ENCODE results near the gene MLF1. TPM values are rescaled to one million over a fixed set of nuclear protein-coding genes. Genes with fewer than 3 reads are reported as not detected.

The MLF1 gene
- polyA plus RNA-seq, 1 donor from 2014 or later: 55.9 TPM

GRCh38 chr3:158600787-158601186 is 29.8 kb downstream of the MLF1 start:
- Histone ChIP-seq H3K9me3 (ENCODE audit: low read length) (no peaks in the 10 kb centered on the region), H3K79me2 (replicated peaks; ENCODE audit: insufficient read depth, low read length) (no peaks in the 10 kb centered on the region), H2AFZ (ENCODE audit: low read depth, low read length) (no peak overlapping the region), H3K36me3 (ENCODE audit: insufficient read depth, low read length) (no peaks in the 10 kb centered on the region), H4K20me1 (ENCODE audit: insufficient read depth) (no peaks in the 10 kb centered on the region), H3K27ac (ENCODE audit: low read length) (no peak overlapping the region), H3F3A (ENCODE audit: insufficient read depth, low read length, poor library complexity, severe bottlenecking) (no peaks in the 10 kb centered on the region), H3K4me2 (ENCODE audit: low read length) (no peak overlapping the region), H3K27me3 (ENCODE audit: insufficient read depth, low read depth, low read length) (no peaks in the 10 kb centered on the region), H3K9me2 (ENCODE audit: insufficient read depth, low read length) (no peaks in the 10 kb centered on the region), H3K9ac (ENCODE audit: low read length) (no peak overlapping the region), H3K4me3 (ENCODE audit: low read length) (no peak overlapping the region)
- TF ChIP-seq EZH2 (IDR thresholded peaks at IDR 0.05; ENCODE audit: borderline replicate concordance, insufficient read depth, low read length, poor library complexity, severe bottlenecking) (no peak), TAF1 (IDR thresholded peaks at IDR 0.05; ENCODE audit: low read depth) (no peak), RAD21 (conservative IDR thresholded peaks at IDR 0.05) (no peak), POLR2AphosphoS5 (IDR thresholded peaks at IDR 0.05) (no peak), CTCF (IDR thresholded peaks at IDR 0.05; ENCODE audit: poor library complexity, severe bottlenecking) (no peak), MXI1 (conservative IDR thresholded peaks at IDR 0.05; ENCODE audit: poor library complexity, severe bottlenecking) (no peak), REST (IDR thresholded peaks at IDR 0.05; ENCODE audit: borderline replicate concordance) (no peak)

GRCh38 chr3:158602227-158602626 is 31.2 kb downstream of the MLF1 start:
- no peaks in the 10 kb centered on the region for H3K79me2 ChIP-seq (replicated peaks; ENCODE audit: insufficient read depth, low read length)
- H3K9me2 ChIP-seq (ENCODE audit: insufficient read depth, low read length): no peaks in the 10 kb centered on the region
- H3K9ac ChIP-seq (ENCODE audit: low read length): no peak overlapping the region
- H4K20me1 ChIP-seq (ENCODE audit: insufficient read depth): no peaks in the 10 kb centered on the region
- H3K27me3 ChIP-seq (ENCODE audit: insufficient read depth, low read depth, low read length): no peaks in the 10 kb centered on the region
- H3K4me3 ChIP-seq (ENCODE audit: low read length): no peak overlapping the region
- H3K4me2 ChIP-seq (ENCODE audit: low read length): no peak overlapping the region
- no peaks in the 10 kb centered on the region for H3F3A ChIP-seq (ENCODE audit: insufficient read depth, low read length, poor library complexity, severe bottlenecking)
- no peak overlapping the region for H2AFZ ChIP-seq (ENCODE audit: low read depth, low read length)
- no peak overlapping the region for H3K27ac ChIP-seq (ENCODE audit: low read length)
- no peaks in the 10 kb centered on the region for H3K9me3 ChIP-seq (ENCODE audit: low read length)
- H3K36me3 ChIP-seq (ENCODE audit: insufficient read depth, low read length): no peaks in the 10 kb centered on the region
- TF ChIP-seq SMC3 (conservative IDR thresholded peaks at IDR 0.05; ENCODE audit: poor library complexity) (no peak), TAF1 (IDR thresholded peaks at IDR 0.05; ENCODE audit: low read depth) (no peak), MXI1 (conservative IDR thresholded peaks at IDR 0.05; ENCODE audit: poor library complexity, severe bottlenecking) (no peak), POLR2AphosphoS5 (IDR thresholded peaks at IDR 0.05) (no peak), EZH2 (IDR thresholded peaks at IDR 0.05; ENCODE audit: borderline replicate concordance, insufficient read depth, low read length, poor library complexity, severe bottlenecking) (no peak), CTCF (IDR thresholded peaks at IDR 0.05; ENCODE audit: poor library complexity, severe bottlenecking) (no peak), REST (IDR thresholded peaks at IDR 0.05; ENCODE audit: borderline replicate concordance) (no peak), RAD21 (conservative IDR thresholded peaks at IDR 0.05) (no peak), EP300 (conservative IDR thresholded peaks at IDR 0.05; ENCODE audit: poor library complexity, severe bottlenecking) (no peak)
